Activated CD4-positive, alpha-beta T cell treated with anti-CD3 and anti-CD28 coated beads for 48 hours (primary cell): Measurements from ENCODE around the gene MTG1.
"Not testable (repeated sequence)": the region's sequence is repeated elsewhere in the genome, so short reads cannot be mapped to it uniquely, and the experiment has no call there.

Source experiments
- DNase-seq: peaks from one replicate; pipeline ENCODE4 v3.0.0-alpha.2; 2020

The MTG1 gene

DNA sequence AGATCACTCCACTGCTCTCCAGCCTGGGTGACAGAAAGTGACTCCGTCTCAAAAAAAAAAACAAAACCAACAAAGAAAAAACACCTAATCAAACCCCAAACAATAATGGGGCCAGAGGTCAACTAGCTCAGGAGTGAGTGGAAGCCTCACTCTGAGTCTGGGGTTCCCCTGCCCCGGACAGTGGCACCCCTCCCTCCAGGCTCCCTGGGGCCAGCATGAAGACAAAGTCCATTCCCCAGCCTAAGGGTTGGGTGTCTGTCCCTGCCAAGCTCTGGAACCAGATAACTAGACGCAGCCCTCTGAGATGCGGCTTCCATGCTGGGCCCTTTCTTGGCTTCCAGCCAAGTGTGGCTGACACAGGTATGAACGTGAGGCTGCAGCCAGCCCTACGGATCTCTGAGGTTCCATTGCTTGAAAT is 34.4 kb upstream of the MTG1 start:
- DNase-seq, result no peak

DNA sequence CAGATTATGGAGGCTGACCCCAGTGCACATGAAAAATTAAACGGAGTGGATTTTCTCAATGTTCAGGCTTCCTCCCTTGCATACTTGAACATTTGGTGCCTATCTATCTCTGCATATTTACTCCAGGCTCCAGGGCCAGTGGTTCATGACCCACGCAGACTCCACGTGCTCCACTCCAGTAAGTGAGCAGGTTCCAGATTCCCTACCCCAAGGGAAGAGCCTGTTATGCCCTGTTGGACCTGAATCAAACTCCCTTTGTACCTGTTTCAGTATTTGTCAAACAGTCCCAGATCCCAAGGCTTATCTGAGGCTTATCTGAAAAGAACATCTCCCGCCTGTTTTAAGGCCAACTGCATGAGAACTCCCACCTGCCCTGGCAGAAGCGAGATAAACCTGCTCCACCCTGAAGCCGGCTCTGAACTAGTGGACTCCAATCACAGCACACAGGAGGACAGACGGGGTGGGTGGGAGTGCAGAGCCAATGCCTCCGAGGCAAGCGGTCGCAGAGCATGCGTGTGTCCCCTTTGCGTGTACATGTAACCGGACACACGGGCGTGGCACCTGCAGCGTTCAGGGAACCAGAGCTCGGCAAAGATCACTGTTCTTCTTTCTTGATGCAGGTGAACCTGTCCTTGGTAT is 33.9 kb upstream of the MTG1 start:
- DNase-seq, result no peak

GRCh38 chr10:133361227-133361626 is 32.7 kb upstream of the MTG1 start:
- DNase-seq, result no peak

GRCh38 chr10:133361773-133362441 is 32.0 kb upstream of the MTG1 start:
- DNase-seq, result no peak

DNA sequence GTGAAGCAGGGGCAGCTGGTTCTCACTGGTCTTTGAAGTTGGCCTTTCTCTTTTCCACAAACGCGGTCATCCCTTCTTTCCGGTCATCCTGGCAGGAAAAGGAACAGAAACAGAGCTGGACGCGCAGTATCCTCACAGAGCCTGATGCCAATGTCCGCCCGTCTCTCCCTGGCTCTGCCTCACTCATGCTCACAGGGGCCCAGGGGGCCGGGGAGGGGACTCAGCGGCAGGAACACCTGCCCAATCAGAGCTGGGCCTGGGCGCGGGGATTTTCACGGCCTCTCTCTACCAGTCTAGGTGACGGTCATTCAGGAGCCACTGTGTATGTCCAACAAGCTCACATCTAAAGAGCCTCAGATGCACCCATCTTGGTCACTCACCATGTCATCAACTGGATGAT is 31.1 kb upstream of the MTG1 start:
- no peak for DNase-seq

GRCh38 chr10:133364645-133365431 is 29.1 kb upstream of the MTG1 start:
- no peak for DNase-seq

DNA sequence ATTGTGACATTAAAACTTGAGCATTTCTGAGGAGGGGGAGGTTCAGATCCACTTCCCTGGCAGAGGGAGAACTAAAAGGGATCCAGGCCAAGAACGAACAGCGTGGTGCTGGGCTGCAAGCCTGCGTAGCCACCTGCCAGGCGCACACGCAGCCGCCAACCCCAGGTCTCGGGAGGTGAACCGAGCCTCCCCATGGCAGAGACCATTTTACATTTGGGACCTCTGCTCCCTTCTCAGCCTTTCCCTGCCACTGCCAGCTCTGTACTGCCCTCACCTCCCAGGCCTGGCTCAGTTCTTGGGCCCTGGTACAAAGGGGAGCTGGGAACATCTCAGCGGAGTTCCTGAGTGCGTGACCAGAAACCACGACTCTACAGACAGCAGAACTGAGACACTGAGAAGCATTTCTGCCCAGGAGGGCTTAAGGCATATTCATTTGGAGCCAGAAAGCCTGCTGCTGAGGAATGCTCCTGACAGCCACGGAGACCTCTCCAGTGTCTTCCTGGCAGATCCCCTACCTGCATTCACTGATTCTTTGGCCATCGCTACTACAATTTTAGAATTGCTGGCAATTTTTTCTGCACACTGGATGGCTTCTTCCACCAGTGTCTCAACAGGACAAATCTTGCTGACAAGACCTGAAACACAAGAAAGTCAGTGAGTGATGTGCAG is 28.4 kb upstream of the MTG1 start:
- no peak for DNase-seq

DNA sequence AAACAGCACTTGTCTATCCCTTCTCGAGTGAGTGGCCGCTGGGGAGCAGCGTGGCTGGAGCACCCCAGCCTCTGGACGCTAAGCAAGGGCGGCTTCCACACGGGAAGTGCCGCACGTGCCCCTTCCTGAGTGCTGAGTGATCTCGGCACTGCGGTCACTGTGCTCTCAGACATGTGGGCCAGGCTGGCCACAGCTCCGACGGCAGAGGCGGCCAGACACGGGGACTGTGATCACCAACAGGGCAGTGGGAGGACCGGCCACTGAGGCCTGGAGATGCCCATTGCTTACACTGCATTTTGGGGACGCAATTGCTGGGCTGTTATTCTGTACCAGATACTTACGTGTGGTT is 27.9 kb upstream of the MTG1 start:
- DNase-seq, result no peak

DNA sequence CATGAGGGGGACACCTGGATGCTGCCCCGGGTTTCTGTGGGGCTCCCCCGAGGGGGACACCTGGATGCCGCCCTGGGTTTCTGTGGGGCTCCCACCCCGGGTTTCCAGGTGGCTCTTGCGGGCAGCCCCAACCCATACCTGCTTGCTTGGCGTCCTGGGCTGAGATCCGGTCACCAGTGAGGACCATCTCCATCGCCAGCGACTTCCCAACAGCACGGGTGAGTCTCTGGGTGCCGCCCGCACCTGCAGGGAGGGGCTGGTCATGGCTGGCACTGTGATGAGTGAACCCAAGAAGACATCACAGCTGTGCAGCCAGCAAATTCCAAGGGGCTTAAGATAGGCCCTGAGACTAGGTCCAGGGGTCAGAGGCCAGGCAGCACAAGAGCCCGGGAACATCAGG is 27.2 kb upstream of the MTG1 start:
- DNase-seq, result no peak

DNA sequence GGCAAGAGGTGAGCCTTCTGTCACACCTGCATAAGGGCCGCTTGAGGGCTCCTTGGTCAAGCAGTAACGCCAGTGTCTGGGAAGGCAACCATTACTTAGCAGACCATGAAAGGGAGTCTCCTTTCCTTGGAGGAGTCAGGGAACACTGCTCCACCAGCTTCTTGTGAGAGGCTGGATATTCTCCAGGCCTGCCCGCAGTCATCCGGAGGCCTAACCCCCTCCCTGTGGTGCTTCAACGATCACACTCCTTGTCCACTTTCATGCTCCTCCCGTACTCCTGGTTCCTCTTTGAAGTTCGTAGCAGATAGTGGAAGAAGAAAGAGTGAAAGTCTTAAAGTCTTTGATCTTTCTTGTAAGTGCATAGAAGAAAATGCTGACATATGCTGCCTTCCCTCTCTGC is 26.5 kb upstream of the MTG1 start:
- DNase-seq, result not testable (repeated sequence)

DNA sequence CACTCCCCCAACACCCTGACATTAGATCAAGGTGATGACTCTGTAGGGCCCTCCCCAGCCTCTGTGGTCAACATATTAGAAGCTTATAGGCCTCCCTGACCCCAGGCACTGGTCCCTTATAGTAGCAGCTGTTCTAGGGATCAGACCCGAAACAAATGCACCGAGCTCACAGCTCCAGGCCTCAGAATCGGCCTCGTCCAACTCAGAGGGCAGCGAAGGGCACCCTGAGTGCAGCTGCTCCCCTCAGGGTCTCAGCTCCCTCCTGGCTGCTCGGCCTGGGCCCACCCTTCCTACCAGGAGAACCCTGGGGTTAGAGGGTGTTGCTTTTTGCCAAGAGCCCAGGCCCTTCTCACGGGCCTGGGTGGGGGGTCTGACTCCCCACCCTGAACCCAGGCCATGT is 25.8 kb upstream of the MTG1 start:
- no peak for DNase-seq

- DNase-seq, result no peak
These were observed 23.7 kb upstream of the MTG1 start for GRCh38 chr10:133370030-133370786.

DNA sequence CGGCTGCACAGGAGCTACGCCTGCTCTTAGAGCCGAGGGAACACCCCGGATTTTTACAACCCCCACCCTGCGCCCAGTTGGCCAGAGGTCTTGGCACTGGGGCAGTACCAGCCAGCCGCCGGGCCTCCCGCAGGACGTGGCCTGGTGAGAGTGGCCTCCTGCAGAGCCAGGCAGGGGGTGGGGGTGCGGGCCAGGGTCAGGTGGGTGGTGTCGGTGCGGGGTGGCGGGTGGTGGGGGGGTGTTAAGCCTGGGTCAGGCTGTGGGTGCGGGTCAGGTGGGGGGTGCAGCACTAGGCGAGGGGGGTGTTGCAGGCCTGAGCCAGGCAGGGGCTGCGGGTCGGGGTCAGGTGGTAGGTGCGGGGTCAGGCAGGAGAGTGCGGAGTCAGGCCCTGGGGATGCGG is 21.4 kb upstream of the MTG1 start:
- no peak for DNase-seq

DNA sequence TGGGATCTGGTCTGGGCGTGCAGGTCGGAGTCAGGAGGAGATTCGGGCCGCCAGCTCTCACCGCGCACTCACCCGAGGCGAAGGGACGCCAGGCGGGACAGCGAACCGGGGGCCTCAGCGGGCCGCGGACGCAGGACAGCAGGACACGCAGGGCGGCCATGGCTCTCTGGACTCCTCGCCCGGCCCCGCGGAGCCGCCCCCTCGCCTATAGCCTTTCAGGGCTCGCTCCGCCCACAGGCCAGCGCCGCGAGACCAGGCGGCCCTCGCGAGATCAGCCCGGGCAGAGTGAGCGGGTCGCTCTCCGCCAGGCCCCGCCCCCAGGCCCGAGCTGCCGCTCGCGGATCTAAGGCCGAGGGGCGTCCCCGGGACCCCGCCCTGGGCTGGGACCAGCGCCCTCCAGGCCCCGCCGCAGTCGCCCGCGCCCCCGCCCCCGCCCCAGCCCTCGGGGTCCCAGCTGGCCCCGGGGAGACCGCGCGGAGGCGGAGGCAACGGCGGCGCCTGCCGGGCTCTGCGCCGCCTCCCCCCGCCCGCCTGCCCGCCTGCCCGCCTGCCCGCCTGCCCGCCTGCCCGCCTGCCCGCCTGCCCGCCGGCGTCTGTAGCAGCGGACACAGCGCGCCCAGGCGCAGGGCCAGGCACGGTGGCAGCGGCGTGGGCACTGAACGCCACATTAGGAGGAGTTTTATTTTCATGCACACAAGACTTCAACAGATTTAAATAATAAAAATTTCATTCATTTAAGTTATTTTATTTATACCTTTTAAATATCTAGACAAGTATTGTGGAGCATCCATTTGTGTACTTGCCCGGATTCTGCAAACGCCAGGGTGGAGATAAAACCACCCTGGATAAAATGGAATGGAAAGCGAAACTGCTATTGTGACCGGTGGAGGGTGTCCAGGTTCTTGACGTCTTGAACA is 20.5 kb upstream of the MTG1 start, which contains the start of gene ECHS1:
Gene ECHS1 (minus strand): TSS at position 181 of the 917 bp plus-strand sequence. CDS start 21 bp downstream, at position 160.
- peak; percentile 96 for DNase-seq

- no peak for DNase-seq
These were observed 18.4 kb upstream of the MTG1 start for GRCh38 chr10:133375357-133376115.

GRCh38 chr10:133376183-133376582 is 17.8 kb upstream of the MTG1 start:
- DNase-seq, result not testable (repeated sequence)

- DNase-seq, result no peak
These were observed 16.7 kb upstream of the MTG1 start for GRCh38 chr10:133377025-133377817.

GRCh38 chr10:133377818-133378250 is 16.1 kb upstream of the MTG1 start:
- no peak for DNase-seq

GRCh38 chr10:133378251-133379096 is 15.5 kb upstream of the MTG1 start:
- peak; percentile 74 for DNase-seq
